Measurements from ENCODE around the gene GRAMD1B. TPM values are rescaled to one million over a fixed set of nuclear protein-coding genes. Genes with fewer than 3 reads are reported as not detected.

The GRAMD1B gene
- total RNA-seq, 2 donors from 2014 or later, result 3.1 to 3.8 TPM

DNA sequence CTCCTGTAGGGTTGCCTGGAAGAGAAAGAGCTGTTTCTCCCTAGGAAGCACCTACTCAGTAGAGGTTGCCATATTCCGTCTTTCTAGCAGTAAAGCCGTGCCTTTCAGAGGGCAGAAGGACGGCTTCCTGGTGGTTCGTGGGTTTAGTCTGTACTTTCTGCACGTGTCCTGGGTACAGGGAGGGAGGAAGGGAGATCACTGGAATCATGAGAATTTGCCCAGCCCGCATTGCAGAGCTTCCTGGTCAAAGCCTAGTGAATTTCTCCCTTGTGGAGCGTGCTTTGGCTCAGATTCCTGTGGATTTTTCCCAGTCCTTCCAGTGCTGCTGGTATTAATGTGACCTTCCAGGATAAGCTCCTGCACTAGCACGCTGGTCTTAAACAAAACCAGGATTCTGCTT lies 44.9 kb downstream of the GRAMD1B start:
- Histone ChIP-seq H3K9me3 (no peaks in the 10 kb centered on the region), H3K27ac (no peak overlapping the region), H3K27me3 (no peaks in the 10 kb centered on the region), H3K4me3 (no peak overlapping the region), H3K4me1 (peaks cover 0 to 15% of the 10 kb centered on the region in 2 donors), H3K36me3 (no peaks in the 10 kb centered on the region)
- no peak for DNase-seq (ENCODE audit: low spot score)
- TF ChIP-seq CTCF (IDR thresholded peaks at IDR 0.05), result no peak

DNA sequence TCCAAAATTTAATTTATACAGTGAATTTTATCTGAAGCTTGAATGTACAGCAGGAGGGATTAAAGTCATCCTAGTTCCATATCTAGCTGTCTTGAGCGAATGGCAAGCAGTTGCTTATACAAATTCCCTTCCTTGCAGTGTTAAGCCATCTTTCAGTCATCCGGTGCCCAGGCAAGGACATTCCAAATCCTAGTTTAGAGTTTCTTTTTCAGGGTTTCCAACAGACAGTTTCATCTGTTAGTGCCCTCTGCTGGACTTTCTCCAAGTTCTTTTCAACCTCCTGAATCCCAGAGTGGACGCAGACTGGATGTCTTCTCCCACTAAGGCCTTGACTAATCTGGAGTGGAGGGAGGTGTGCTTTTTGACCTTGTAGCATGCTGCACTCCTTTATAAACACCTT lies 45.4 kb downstream of the GRAMD1B start:
- DNase-seq (ENCODE audit: low spot score), result no peak
- Histone ChIP-seq H3K4me3 (no peak overlapping the region), H3K36me3 (no peaks in the 10 kb centered on the region), H3K9me3 (no peaks in the 10 kb centered on the region), H3K4me1 (peaks cover 0 to 15% of the 10 kb centered on the region in 2 donors), H3K27ac (no peak overlapping the region), H3K27me3 (no peaks in the 10 kb centered on the region)
- TF ChIP-seq CTCF (IDR thresholded peaks at IDR 0.05), result peak in 1 of 2 donors; percentile 28

DNA sequence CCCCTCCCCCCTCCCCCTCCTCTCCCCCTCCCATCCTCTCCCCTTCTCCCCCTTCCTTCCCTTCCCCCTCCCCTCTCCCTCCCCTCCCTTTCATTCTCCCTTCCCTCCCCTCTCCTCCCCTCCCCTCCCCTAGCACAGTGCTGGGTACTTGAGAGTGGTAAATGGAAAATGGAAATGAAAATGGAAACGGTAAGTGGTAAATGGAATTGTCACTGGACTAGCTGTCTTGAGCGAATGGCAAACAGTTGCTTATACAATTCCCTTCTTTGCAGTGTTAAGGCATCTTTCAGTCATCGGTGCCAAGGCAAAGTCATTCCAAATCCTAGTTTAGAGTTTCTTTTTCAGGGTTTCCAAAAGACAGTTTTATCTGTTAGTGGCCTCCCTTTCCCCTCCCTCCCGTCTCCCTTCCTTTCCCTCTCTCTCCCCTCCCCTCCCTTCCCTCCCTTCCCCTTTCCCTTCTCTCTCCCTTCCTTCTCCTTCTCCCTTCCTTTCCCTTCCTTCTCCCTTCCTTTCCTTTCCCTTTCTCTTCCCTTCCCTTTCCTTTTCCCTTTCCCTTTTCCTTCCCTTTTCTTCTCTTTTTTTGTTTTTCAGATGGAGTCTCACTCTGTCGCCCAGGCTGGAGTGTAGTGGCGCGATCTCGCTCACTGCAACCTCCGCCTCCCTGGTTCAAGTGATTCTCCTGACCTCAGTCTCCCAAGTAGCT lies 47.3 kb downstream of the GRAMD1B start:
- H3K4me1 ChIP-seq, result peaks cover 0 to 15% of the 10 kb centered on the region in 2 donors
- H3K4me3 ChIP-seq, result no peak overlapping the region
- no peaks in the 10 kb centered on the region for H3K36me3 ChIP-seq
- DNase-seq (ENCODE audit: low spot score), result no peak
- no peak overlapping the region for H3K27ac ChIP-seq
- no peak for TF ChIP-seq CTCF (IDR thresholded peaks at IDR 0.05)
- H3K9me3 ChIP-seq, result no peaks in the 10 kb centered on the region
- no peaks in the 10 kb centered on the region for H3K27me3 ChIP-seq

GRCh38 chr11:123478352-123478987 lies 48.4 kb downstream of the GRAMD1B start:
- H3K36me3 ChIP-seq, result no peaks in the 10 kb centered on the region
- no peak overlapping the region for H3K27ac ChIP-seq
- H3K4me1 ChIP-seq, result peaks cover 0 to 15% of the 10 kb centered on the region in 2 donors
- H3K9me3 ChIP-seq, result no peaks in the 10 kb centered on the region
- no peak overlapping the region for H3K4me3 ChIP-seq
- no peaks in the 10 kb centered on the region for H3K27me3 ChIP-seq
- peak; percentile 39 to 81 for TF ChIP-seq CTCF (IDR thresholded peaks at IDR 0.05)
- no peak for DNase-seq (ENCODE audit: low spot score)

GRCh38 chr11:123479048-123479837 lies 49.2 kb downstream of the GRAMD1B start:
- no peaks in the 10 kb centered on the region for H3K9me3 ChIP-seq
- H3K36me3 ChIP-seq, result no peaks in the 10 kb centered on the region
- H3K27me3 ChIP-seq, result no peaks in the 10 kb centered on the region
- no peak for TF ChIP-seq CTCF (IDR thresholded peaks at IDR 0.05)
- peaks cover 0 to 14% of the 10 kb centered on the region in 2 donors for H3K4me1 ChIP-seq
- no peak overlapping the region for H3K27ac ChIP-seq
- DNase-seq (ENCODE audit: low spot score), result no peak
- no peak overlapping the region for H3K4me3 ChIP-seq

All from right atrium auricular region (tissue), 2 donors.